GM12878 (cell line): Measurements from ENCODE around the gene HMCES. TPM values are rescaled to one million over a fixed set of nuclear protein-coding genes. Genes with fewer than 3 reads are reported as not detected.

Experiments
- ATAC-seq: fragments of 200-7000 bp; cut with Tn5 transposase; 3 replicates; pipeline ENCODE4 v1.9.1; 2020; ENCODE audit warnings: mild to moderate bottlenecking, moderate library complexity
- BruUV-seq: library from RNA; stranded (reverse); fragments of 400-500 nt; replicated peaks from 2 replicates; lab custom pipeline; 2021; lab: Mats Ljungman, UMichigan
- CTCF ChIA-PET: fragments of 300-600 bp; sonication (Branson Sonifier 250); formaldehyde crosslinking; extraction: SDS; loops from one replicate; lab custom pipeline; 2021; ENCODE audit warnings: inconsistent platforms; lab: Yijun Ruan, JAX
- POLR2A ChIA-PET: fragments of 350-600 bp; formaldehyde crosslinking; extraction: SDS; loops from one replicate; lab custom pipeline; 2021; ENCODE audit warnings: inconsistent platforms; lab: Charles Lee
- RAD21 ChIA-PET: fragments of 300-600 bp; sonication (Branson Sonifier 250); formaldehyde crosslinking; loops from one replicate; lab custom pipeline; 2023; ENCODE audit warnings: antibody characterized with exemption; ENCODE audit not compliant: unreplicated experiment; lab: Charles Lee
- SMC1A ChIA-PET: fragments of 300-600 bp; sonication (Branson Sonifier 250); formaldehyde crosslinking; loops from one replicate; lab custom pipeline; 2023; ENCODE audit not compliant: unreplicated experiment, uncharacterized antibody; lab: Charles Lee
- DNase-seq: peaks from one replicate; pipeline ENCODE4 v3.0.0-alpha.2; 2011; ENCODE audit warnings: low read depth, low spot score
- FAIRE-seq: peaks from 3 replicates; lab custom pipeline; 2011; peaks lifted over from hg19 to GRCh38; lab: Jason Lieb, UNC
- H2AFZ ChIP-seq: 2 replicates; pipeline ENCODE4 v1.6.0; 2011; ENCODE audit warnings: low read depth, low read length, control low read depth; ENCODE audit not compliant: control insufficient read depth
- H3K27ac ChIP-seq: 2 replicates; pipeline ENCODE4 v1.5.1; 2011; ENCODE audit warnings: control low read depth; ENCODE audit not compliant: control insufficient read depth, insufficient read depth
- H3K27me3 ChIP-seq, 2 experiments: replicated peaks in 1 of 2; 2 replicates each; pipeline versions ENCODE4 v1.6.0 to v1.6.1; 2011; ENCODE audit warnings: low read length in 1 of 2; ENCODE audit not compliant: control insufficient read depth in 2 of 2, insufficient read depth in 2 of 2
- H3K36me3 ChIP-seq, 2 experiments: 2 replicates each; pipeline ENCODE4 v1.5.1; 2011; ENCODE audit warnings: low read length in 1 of 2; ENCODE audit not compliant: control insufficient read depth in 2 of 2, insufficient read depth in 2 of 2
- H3K4me1 ChIP-seq: 2 replicates; pipeline ENCODE4 v1.6.1; 2011; ENCODE audit warnings: mild to moderate bottlenecking, low read length, moderate library complexity, mixed read lengths; ENCODE audit not compliant: control insufficient read depth, insufficient read depth
- H3K4me2 ChIP-seq: 2 replicates; pipeline ENCODE4 v1.6.0; 2011; ENCODE audit warnings: control low read depth; ENCODE audit not compliant: control insufficient read depth, insufficient read depth
- H3K4me3 ChIP-seq: fragments of 200-600 bp; sonication (generic); 2 replicates; pipeline ENCODE4 v1.5.1; 2016
- H3K79me2 ChIP-seq: 2 replicates; pipeline ENCODE4 v1.6.0; 2011; ENCODE audit warnings: low read length; ENCODE audit not compliant: control insufficient read depth, insufficient read depth
- H3K9ac ChIP-seq: 2 replicates; pipeline ENCODE4 v1.8.0; 2011; ENCODE audit warnings: low read length, control low read depth, mixed read lengths; ENCODE audit not compliant: control insufficient read depth, insufficient read depth
- H3K9me3 ChIP-seq: replicated peaks from 3 replicates; pipeline ENCODE4 v1.5.1; 2011; ENCODE audit warnings: mild to moderate bottlenecking, low read length; ENCODE audit not compliant: control insufficient read depth, insufficient read depth
- H4K20me1 ChIP-seq: 2 replicates; pipeline ENCODE4 v1.6.0; 2011; ENCODE audit not compliant: control insufficient read depth, insufficient read depth
- CREB1 ChIP-seq: IDR thresholded peaks from 2 replicates; pipeline ENCODE4 v1.6.1; 2012; ENCODE audit warnings: low read depth, mild to moderate bottlenecking, inconsistent platforms
- CUX1 ChIP-seq: IDR thresholded peaks from 2 replicates; pipeline ENCODE4 v1.6.1; 2012; ENCODE audit warnings: improper control_type of control experiment, low read depth, low read length; ENCODE audit not compliant: insufficient replicate concordance
- IRF5 ChIP-seq: fragments of 450-650 bp; IDR thresholded peaks from 2 replicates; pipeline ENCODE4 v1.6.1; 2017; ENCODE audit warnings: borderline replicate concordance
- LARP7 ChIP-seq: fragments of 450-650 bp; IDR thresholded peaks from 2 replicates; pipeline ENCODE4 v1.6.1; 2017; ENCODE audit warnings: mild to moderate bottlenecking
- MEF2A ChIP-seq: IDR thresholded peaks from 2 replicates; pipeline ENCODE4 v1.6.1; 2011; ENCODE audit warnings: low read depth, mild to moderate bottlenecking, low read length, moderate library complexity; ENCODE audit not compliant: insufficient read depth
- RB1 ChIP-seq: fragments of 450-650 bp; formaldehyde crosslinking; IDR thresholded peaks from 2 replicates; pipeline ENCODE4 v1.6.1; 2017; ENCODE audit warnings: mild to moderate bottlenecking, borderline replicate concordance
- RELA ChIP-seq: fragments of 450-650 bp; IDR thresholded peaks from 2 replicates; pipeline ENCODE4 v1.8.0; 2014; ENCODE audit warnings: borderline replicate concordance; ENCODE audit not compliant: partially characterized antibody
- SIN3A ChIP-seq: IDR thresholded peaks from 2 replicates; pipeline ENCODE4 v1.6.1; 2012; ENCODE audit warnings: low read depth, low read length, improper control_type of control experiment
- SKIL ChIP-seq: fragments of 450-650 bp; IDR thresholded peaks from 2 replicates; pipeline ENCODE4 v1.6.1; 2017; ENCODE audit warnings: mild to moderate bottlenecking, low read depth, inconsistent platforms; ENCODE audit not compliant: poor library complexity, severe bottlenecking
- STAT1 ChIP-seq: fragments of 450-650 bp; conservative IDR thresholded peaks from 2 replicates; pipeline ENCODE4 v1.6.1; 2014; ENCODE audit warnings: antibody characterized with exemption, mild to moderate bottlenecking
- USF2 ChIP-seq: IDR thresholded peaks from 2 replicates; pipeline ENCODE4 v1.6.1; 2011; ENCODE audit warnings: low read depth, low read length, improper control_type of control experiment, borderline replicate concordance
- WRNIP1 ChIP-seq: IDR thresholded peaks from 2 replicates; pipeline ENCODE4 v1.6.1; 2011; ENCODE audit warnings: low read depth, low read length, improper control_type of control experiment, borderline replicate concordance
- WGBS: methylation state at CpG from one replicate; pipeline ENCODE4 v1.1.6; 2016; ENCODE audit warnings: low lambda C conversion rate; ENCODE audit not compliant: insufficient replicate concordance, insufficient coverage; ENCODE audit errors: missing lambda C conversion rate; 5-methylcytosine and 5-hydroxymethylcytosine counted together
- in situ Hi-C: fragments of 300-500 bp; cut with MboI; formaldehyde crosslinking; loops from 9 replicates; pipeline ENCODE4 v1.14.3; 2018; ENCODE audit warnings: mixed read lengths
- intact Hi-C: fragments of 100-400 bp; cut with micrococcal nuclease; formaldehyde crosslinking; loops from one replicate; pipeline ENCODE4 v1.14.2; 2022; ENCODE audit not compliant: unreplicated experiment
- polyA plus RNA-seq, 11 experiments: library from polyadenylated mRNA; depleted of rRNA in 4 of 11; unstranded in 6 of 11; stranded (reverse) in 5 of 11; fragments of >200 nt; fragmentation: Nextera tagmentation in 4 of 11; fragmentation: Illumina TruSeq in 1 of 11; extraction: Ambion mirVana in 4 of 11; extraction: Trizol in 1 of 11; gene quantifications; 1 replicate in 1 of 11; 2 replicates in 10 of 11; pipeline versions ENCODE4 v1.2.1 to v1.2.3, GENCODE V29; 2011 to 2016; ENCODE audit warnings: inconsistent platforms in 2 of 11, missing spikeins in 2 of 11, low read depth in 1 of 11
- total RNA-seq, 4 experiments: library from RNA; depleted of rRNA in 3 of 4; stranded (reverse); fragments of >200 nt in 3 of 4; fragmentation: Illumina TruSeq in 1 of 4; extraction: Trizol in 1 of 4; gene quantifications; 2 replicates each; pipeline versions ENCODE4 v1.2.1 to v1.2.3, GENCODE V29; 2013 to 2021

HMCES gene
- total and polyA plus RNA-seq, 10 of the 15 experiments (the other 5 are each of a cell fraction or from before 2014, with no cell fraction given): 12.4 to 49.8 (median 27.0) TPM

- peaks cover 3% of the 10 kb centered on the region for H3K4me1 ChIP-seq
- no peaks in the 10 kb centered on the region for H4K20me1 ChIP-seq
- H3K27ac ChIP-seq: no peak overlapping the region
- peaks cover 15% of the 10 kb centered on the region for H3K79me2 ChIP-seq
- intact Hi-C loops: no loop called here
- no peak overlapping the region for H3K9ac ChIP-seq
- H3K4me2 ChIP-seq: no peak overlapping the region
- RAD21 ChIA-PET: no interaction called here
- SMC1A ChIA-PET: no interaction called here
- H2AFZ ChIP-seq: no peak overlapping the region
- no peaks in the 10 kb centered on the region for H3K27me3 ChIP-seq
- H3K4me3 ChIP-seq: no peak overlapping the region
- H3K36me3 ChIP-seq: peaks cover 22 to 51% of the 10 kb centered on the region in 2 experiments
- BruUV-seq: no TSS peak
- FAIRE-seq (no peak), ATAC-seq (no peak), DNase-seq (no peak)
- no peaks in the 10 kb centered on the region for H3K9me3 ChIP-seq
- WGBS: 93% methylated on average over 11 of the region's 12 CpGs
- in situ Hi-C loops: no loop called here
- CTCF ChIA-PET: interaction anchor here (1.2 to 2.8 kb wide), 2 partner anchors 8 to 61 kb away, joined by 5 to 10 read pairs; a partner anchor contains a TSS
- POLR2A ChIA-PET: no interaction called here
- TF ChIP-seq CUX1: no peak
- no peak for TF ChIP-seq SKIL
- no peak for TF ChIP-seq RB1
- TF ChIP-seq CREB1: no peak
- no peak for TF ChIP-seq WRNIP1
- TF ChIP-seq SIN3A: no peak
- no peak for TF ChIP-seq RELA
- TF ChIP-seq MEF2A: no peak
- no peak for TF ChIP-seq USF2
- TF ChIP-seq STAT1: no peak
- no peak for TF ChIP-seq LARP7
- no peak for TF ChIP-seq IRF5
Observed at GRCh38 chr3:129254536-129255230, 24.0 kb upstream of the HMCES start.
